ENCODE data around the gene DPYD. TPM values are rescaled to one million over a fixed set of nuclear protein-coding genes. Genes with fewer than 3 reads are reported as not detected.
A peak's percentile ranks its signal among the peaks of the same experiment; 100 is the strongest.

The DPYD gene
- total RNA-seq, 1 experiment from 2014 or later: 9.1 TPM

DNA sequence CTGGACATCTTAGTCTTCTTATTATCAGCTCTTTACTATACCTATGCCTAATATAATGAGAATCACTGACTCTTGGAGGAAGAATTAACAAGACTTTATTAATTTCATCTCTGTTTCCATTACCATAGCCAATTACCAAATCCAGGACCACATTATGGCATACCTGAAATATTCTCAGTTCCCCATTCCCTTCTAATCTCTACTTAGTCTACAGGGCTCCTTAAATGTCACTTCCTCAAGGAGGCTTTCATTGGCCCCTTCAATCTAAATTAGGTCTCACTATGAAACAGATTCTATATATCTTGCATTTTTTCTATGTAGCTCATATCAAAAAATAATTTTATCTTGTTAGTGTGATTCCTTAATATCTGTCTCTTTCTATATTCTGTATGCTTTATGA lies 828.0 kb downstream of the DPYD start:
- DNase-seq (ENCODE audit: low read depth): no peak

DNA sequence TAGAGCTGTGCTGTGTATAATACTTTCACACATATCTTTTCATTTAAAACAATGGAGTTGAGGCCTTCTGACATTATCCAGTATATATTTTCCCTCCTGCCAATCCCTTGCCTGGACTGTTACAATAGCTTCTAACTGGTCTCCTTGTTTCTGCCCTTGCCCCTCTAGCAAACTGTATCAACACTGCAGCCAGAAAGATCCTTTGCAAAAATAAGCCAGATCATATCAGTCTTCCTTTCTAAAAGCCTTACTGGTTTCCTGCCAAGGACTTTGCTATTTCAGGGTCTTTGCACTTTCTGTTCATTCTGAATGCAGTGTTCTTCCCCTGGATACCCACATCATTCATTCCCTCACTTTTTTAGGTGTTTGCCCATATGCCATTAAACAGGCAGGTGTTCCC lies 829.2 kb downstream of the DPYD start:
- DNase-seq (ENCODE audit: low read depth): no peak

DNA sequence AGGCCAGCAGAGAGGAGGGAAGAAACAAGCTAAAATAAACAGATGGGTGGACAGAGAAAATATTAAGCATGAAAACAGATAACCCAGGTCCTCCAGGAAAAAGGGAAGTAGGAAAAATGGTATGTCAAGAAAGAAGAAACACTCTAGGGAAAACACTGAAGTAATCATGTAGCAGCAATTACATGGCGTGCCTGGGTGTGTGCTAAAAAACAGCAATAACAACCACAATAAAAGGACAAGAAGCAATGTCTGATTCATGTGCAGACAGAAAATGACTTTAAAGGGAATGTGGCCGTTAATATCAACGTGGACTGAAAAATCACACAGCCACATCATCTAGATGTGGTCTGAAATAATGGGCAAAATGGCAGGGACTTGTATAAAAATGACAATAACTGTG lies 829.6 kb downstream of the DPYD start:
- DNase-seq (ENCODE audit: low read depth): no peak

DNA sequence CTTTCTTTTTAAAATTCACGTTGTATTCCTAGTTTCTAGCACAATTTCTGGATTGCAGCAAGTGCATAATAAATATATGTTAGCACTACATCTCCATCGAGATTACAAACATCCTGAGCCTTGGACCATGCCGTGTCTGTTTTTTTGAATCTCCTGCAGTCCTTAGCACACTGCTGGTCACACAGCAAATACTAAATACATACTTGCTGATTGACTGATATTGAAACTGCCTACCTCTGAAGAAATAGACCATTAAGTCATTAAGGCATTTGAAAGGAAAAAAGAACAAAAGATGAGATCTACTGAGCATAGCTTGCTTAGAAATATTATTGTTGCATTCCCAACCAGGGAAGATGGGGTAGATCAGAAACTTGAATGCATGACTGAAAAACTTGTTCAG lies 830.1 kb downstream of the DPYD start:
- DNase-seq (ENCODE audit: low read depth): no peak

DNA sequence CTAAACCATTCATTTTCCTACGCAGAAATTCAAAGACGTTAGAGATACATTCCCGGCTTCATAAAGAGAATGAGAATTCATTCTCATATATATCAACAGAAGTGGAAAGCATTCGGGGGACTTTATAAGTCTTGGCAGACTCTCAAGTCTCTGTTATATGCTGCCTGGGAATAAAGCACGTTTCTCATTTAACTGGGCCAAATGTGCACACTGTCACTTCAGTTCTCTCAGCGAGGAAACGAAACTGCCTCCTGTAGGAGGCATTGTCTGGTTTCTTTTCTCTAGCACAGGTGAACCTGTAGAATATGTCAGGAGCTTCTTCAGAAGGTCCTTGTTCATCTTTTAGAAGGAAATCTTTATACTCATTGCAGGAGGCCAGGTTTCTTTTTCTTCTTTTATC lies 831.7 kb downstream of the DPYD start:
- no peak for DNase-seq (ENCODE audit: low read depth)

DNA sequence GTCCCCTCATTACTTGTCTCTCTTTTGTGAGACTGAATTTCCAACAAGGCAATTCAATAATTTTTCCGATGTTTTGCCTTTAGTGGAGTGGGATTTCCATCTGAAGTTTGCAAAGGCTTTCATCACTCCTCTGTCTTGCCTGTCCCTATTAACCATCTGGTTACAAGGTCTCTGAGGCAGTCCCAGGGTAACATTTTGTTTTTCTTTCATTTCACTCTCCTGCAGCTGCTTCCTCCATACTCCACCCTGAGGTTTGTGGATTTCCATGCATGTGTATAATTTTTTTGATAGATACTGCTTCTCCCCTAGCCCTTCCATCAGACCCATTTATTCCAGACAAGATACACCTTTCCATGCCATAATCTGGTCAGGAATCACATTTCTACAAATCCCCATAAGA lies 832.4 kb downstream of the DPYD start:
- DNase-seq (ENCODE audit: low read depth): no peak

DNA sequence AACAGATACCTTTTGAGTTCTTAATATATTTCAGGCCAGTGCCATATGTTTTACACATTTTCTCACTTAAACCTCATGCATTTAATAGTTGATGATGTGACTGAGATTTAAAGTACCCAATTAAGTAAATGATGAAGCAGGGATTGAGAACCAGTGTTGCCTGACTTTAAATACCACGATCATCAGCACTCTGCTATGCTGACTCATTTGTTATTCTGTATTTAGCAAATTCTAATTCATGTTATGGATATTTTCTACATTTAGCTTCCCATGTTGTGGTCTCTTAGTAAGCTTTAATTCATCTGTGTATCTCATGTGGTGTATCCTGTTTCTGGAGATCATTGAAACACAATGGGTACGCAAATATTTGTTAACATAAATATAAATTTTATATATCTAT lies 836.3 kb downstream of the DPYD start:
- DNase-seq (ENCODE audit: low read depth): no peak

DNA sequence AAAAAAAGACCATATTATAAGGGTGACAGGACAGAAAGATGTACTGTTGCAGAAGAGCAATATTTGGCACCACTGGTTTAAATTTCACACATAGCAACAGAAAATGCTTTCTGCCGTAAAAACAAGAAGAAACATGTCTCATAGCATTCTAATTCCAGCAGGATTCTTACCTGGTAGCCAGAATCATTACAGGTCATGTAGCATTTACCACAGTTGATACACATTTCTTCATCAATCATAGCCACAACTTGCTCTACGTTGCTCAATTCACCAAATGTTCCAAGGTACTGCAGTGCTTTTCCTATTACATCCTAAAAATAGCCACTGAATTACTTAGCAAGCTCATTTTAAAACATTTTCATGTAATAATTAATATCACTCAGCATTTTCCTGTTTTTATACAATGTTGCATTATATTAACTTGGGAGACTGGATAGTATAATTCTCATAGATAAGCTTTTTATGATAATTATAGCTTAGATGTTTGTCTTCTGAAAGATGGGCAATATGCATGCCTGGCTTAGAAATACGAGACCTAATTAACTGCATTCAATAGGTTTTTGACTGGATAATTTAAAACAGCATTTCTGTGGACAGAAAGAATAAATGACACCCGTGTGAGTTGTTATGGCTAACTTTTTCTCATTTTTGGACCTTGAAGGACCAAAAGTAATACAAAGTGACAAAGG lies 838.5 kb downstream of the DPYD start:
- no peak for DNase-seq (ENCODE audit: low read depth)

DNA sequence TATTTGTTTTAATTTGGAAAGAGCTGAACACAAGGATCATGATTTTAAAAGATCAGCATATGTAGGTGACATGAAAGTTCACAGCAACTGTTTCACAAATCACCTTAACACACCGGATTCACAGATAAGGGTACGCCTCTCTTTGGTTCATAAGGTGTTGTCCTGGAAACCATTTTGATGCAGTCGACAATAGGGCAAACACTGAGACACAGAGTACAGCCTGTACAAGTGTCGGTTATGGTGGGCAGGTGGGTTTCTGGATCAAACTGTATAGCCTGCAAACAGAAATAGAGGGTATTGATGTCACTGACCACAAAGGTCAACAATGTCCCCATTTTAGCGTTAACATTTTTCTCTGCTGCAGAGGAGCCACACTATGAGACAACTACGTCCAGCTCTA lies 842.0 kb downstream of the DPYD start:
- no peak for DNase-seq (ENCODE audit: low read depth)

DNA sequence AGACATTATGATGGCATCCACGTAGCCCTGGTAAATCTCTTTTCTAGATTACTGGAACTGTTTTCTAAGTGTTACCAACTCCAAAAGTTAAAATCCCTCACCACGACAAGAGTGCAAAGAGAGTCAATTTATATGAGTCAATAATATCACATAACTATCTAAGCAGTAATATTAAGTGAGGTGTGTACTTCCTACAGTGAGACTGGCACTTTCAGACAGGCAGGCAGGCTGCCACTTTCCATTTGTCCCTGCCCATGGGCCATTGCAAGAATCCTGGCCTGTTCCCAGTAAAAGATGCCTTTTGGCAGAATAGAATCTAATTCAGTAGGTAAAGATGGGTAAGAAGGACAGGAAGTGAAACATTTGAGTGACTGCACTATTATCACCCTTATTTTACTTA lies 843.6 kb downstream of the DPYD start:
- no peak for DNase-seq (ENCODE audit: low read depth)

DNA sequence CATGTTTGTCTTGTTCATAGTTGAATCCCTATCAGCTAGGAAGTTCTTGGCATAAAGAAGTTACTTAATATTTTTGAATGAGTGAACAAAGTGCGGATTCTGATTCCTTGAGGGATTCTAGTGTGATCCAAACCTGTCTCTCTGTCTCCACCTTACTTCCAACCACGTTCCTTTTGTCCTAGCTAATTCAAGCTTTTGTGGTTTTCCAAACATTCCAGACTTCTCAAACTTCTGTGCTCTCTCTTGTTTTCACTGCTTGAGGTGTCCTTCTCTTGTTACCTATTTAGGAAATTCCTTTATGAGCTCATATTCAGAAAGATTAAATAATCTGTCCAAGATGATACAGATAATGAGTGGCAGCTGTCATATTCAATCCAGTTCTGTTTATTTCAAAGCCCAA lies 846.1 kb downstream of the DPYD start:
- DNase-seq (ENCODE audit: low read depth): no peak

DNA sequence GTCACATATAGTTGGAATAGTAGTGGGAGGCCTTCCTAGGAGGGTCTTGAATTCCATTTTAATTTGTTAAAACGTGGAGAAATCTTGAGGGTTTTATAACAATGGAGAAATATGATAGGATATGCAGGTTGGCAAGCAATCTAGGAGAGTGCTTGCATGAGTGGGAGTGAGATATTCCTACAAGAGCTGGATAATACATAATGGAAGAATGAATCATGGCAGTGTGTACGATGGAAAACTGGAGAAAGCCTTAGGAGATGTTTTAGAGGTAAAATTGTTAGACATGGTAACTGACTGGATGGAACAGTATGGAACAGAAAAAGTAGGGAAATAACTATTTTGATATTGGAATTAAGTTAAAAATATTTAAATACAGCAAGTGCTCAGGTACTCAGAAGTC lies 846.9 kb downstream of the DPYD start:
- DNase-seq (ENCODE audit: low read depth): no peak

DNA sequence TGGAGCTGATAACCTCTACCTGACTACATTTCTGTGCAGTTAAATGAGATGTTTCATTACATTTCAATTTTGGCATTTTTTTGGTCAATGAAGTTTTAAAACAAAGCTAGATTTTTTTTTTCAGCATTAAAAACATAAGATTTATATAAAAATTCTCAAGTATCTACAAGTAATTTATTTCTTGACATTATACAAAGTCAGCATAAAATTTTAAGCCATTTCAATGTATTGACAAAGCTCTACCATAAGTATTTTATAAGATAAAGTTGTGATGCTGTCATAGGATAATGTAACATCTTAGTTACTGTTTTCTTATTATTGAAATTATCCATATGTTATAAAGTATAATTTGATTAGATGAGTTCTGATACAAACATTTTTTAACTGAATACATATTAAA lies 847.7 kb downstream of the DPYD start:
- DNase-seq (ENCODE audit: low read depth): no peak

DNA sequence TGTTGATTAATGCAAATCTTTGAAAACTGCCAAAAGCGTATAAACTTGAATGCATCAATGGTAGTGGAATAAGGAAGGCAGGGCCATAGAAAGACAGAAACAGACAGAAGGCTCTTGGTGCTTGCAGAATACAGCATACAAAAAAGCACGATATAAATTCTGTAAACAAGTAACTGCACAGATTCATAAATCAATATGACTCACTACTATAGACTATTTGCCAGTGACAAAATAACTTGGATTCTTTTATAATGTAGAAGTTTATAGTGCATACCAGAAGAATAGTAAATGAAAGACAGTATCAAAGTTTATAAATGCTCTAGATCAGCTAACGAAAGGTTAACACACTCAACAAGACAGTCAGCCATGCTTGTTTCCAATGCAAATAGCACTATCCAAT lies 849.7 kb downstream of the DPYD start:
- no peak for DNase-seq (ENCODE audit: low read depth)

DNA sequence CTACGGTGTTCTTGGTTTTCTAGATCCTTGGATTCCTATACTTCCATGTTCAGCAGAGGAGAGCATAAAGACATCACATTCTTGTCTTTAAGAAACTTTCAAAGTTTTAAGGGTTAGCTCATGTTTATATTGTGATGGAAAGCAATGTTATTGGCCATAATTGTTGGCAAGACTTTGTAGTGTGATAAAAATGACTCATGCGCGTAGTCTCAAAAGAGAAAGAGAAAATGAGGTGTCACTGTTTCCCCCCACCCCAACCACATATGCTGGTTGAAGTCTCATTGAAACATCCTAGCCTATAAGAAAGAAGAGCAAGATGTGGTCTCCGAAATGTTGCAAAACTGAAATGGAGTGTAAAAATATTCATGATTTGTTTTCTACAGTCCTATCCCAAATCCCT lies 850.5 kb downstream of the DPYD start:
- DNase-seq (ENCODE audit: low read depth): no peak

DNA sequence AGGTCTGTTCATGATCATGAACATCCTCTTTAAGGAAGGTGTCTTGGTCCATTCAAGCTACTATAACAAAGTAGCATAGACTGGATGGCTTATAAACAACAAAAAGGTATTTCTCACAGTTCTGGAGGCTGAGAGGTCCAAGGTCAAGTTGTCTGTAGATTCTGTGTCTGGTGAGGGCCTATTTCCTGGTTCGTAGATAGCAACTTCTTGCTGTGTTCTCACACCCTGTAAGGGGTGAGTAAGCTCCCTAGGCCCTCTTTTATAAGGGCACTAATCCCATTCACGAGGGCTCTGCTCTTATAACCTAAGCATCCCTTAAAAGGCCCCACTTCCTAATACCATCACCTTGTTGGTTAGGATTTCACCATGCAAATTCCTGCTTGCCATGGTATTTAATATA lies 851.5 kb downstream of the DPYD start:
- no peak for DNase-seq (ENCODE audit: low read depth)

DNA sequence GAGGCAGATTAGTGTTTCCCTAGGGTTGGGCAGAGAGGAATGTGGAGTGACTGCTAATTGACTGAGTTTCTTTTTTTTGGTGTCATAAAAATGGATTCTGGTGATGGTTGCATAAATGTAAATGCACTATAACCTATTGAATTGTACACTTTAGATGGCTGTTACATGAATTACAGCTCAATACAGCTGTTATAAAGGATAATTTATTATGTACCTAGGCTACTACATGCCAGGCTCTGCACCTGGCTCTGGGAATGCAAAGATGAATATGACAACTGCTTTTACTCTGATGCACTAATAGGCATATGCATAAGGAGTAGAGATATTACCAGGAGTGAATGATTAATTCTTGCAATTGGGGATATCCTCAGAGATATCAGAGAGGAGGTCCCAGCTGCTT lies 854.0 kb downstream of the DPYD start:
- DNase-seq (ENCODE audit: low read depth): no peak

DNA sequence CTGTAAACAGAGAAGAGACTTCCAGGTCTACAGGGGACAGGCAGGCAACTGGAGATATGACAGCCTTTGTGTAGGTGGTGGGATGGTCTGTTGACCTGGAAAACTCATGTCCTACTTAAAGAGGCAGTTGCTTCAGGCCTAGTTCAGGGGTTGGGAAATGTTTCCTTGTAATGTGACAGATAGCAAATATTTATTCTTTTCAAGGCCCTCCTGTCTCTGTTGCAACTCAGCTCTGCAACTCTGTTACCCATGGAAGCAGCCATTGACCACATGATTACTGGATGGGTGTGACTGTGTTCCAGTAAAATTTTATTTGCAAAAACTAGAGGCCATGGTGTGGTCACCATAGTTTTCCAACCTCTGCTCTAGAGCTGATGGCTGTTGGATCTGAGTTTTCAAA lies 857.3 kb downstream of the DPYD start:
- no peak for DNase-seq (ENCODE audit: low read depth)

DNA sequence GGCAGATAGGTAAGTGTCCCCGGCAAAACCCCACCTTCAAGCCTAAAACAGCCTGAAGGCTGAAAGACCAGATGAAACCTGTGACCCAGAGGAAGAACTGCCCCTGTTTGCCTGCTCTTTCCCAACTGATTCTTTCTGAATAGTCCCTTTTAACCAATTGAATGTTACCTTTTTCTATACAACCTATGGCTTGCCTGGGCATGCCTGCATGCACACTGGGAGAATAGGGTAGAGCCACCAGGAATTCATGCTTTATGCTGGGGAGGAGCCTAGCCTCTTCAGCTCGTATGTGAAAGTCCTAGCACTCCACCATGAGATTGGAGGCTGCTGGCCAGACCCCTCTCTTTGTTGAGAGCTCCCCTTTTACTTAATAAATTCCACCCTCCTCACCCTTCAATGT lies 859.2 kb downstream of the DPYD start:
- DNase-seq (ENCODE audit: low read depth): no peak

DNA sequence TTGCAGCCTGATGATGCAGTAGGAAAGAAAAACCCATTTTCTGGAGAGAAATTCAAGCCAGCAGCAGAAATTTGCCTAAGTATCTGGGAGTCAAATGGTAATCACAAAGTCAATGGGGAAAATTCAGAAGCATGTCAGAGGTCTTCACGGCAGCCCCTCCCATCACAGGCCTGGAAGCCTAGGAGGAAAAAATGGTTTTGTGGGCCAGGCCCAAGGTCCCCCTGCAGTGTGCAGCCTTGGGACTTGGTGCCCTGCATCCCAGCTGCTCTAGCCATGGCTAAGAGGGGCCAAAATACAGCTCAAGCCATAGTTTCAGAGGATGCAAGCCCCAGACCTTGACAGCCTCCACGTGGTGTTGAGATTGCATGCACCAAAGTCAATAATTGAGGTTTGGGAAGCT lies 864.4 kb downstream of the DPYD start:
- DNase-seq (ENCODE audit: low read depth): no peak

DNA sequence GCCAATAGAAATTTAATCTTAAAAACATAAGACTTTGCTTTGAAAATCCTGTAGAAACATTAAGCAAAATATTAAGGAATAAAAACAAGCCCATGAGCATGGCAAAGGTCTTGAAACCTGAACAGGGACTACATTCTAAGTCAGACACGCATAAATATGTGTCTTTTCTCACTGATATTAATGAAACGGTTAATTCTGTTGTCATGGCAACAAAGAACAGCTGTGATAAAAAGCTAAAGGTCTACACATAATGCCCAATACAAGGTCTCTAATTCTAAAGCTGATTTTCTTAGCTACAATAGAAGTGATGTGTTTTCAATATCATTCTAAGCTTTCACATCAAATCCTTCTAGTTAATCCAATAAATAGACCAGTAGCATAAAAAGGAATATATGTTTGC lies 867.6 kb downstream of the DPYD start:
- DNase-seq (ENCODE audit: low read depth): no peak

DNA sequence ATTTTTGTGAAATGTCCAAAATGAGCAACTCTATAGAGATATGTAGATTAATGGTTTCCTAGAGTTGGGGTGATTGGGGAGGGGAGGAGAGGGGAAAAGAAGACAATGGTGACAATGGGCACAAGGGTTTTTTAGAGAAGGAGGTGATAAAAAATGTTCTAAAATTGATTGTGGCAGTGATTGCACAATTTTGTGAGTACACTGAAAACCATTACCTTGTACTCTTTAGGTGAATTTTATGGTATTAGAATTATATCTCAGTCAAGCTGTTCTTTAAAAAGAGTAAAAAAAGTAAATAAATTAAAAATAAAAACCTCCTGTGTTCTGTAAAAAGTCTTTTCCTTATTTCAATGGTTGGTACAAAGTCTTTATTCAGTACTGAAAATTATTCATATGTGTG lies 869.0 kb downstream of the DPYD start:
- no peak for DNase-seq (ENCODE audit: low read depth)

DNA sequence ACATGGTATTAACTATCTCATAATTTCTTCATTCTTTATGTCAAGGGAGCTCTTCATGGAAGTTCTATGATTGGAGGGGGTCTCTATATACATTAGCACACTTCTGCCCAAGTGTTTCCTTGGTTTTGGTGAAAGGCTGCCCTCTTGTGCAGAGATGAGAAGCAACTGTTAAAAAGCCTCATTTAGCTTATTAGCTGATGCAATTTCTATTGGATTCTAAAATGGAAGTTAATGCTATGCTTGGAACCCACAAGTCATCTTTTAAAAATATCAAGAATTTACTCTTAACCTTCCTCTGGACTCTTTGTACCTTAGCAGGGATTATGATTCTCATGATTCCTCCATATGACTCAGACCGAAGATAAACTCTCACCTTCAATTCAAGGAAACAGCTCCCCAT lies 870.3 kb downstream of the DPYD start:
- peak; percentile 38 for DNase-seq (ENCODE audit: low read depth)

DNA sequence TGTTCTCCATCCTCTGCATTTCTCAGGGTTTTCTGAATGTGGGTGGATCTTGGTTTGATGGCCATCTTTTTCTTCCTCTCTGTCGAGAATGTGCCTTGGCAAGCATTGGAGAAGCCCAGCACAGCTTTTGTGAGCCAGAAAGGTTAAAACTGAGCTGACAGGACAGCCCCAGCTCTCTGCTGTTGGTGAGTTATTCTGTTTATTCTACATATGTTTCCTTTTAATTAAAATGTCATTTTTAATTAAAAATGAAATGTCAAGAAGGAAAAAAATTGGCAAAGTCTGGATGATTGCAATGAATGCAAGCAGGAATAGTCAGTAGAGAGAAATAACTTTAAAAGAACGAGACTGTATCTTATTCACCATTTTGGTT lies 873.4 kb downstream of the DPYD start:
- DNase-seq (ENCODE audit: low read depth): no peak

Measured in Daoy (cell line).